Astrocyte (in vitro differentiated cells and primary cell): ENCODE data around the gene PALLD. TPM values are rescaled to one million over a fixed set of nuclear protein-coding genes. Genes with fewer than 3 reads are reported as not detected.
A peak's percentile ranks its signal among the peaks of the same experiment; 100 is the strongest.

ENCODE experiments used
- DNase-seq: peaks from one replicate; pipeline ENCODE4 v3.0.0-alpha.2; 2010; ENCODE audit warnings: low read depth
- FAIRE-seq: peaks from 2 replicates; lab custom pipeline; 2011; peaks lifted over from hg19 to GRCh38; lab: Jason Lieb, UNC
- H2AFZ ChIP-seq: 2 replicates; pipeline ENCODE4 v1.6.0; 2012; ENCODE audit warnings: low read depth, low read length, inconsistent platforms
- H3K27ac ChIP-seq: 2 replicates; pipeline ENCODE4 v1.5.1; 2011; ENCODE audit warnings: low read depth, low read length, inconsistent platforms
- H3K27me3 ChIP-seq: 2 replicates; pipeline ENCODE4 v1.6.0; 2011; ENCODE audit warnings: low read length, inconsistent platforms; ENCODE audit not compliant: insufficient read depth
- H3K36me3 ChIP-seq: 2 replicates; pipeline ENCODE4 v1.5.1; 2011; ENCODE audit warnings: low read length, inconsistent platforms; ENCODE audit not compliant: insufficient read depth
- H3K4me1 ChIP-seq: 2 replicates; pipeline ENCODE4 v1.5.1; 2011; ENCODE audit warnings: low read length, inconsistent platforms; ENCODE audit not compliant: insufficient read depth
- H3K4me2 ChIP-seq: 2 replicates; pipeline ENCODE4 v1.6.0; 2012; ENCODE audit warnings: low read length, inconsistent platforms
- H3K4me3 ChIP-seq: 2 replicates; pipeline ENCODE4 v1.5.1; 2011; ENCODE audit warnings: low read depth, mild to moderate bottlenecking, low read length, inconsistent platforms; ENCODE audit not compliant: insufficient read depth
- H3K79me2 ChIP-seq: 2 replicates; pipeline ENCODE4 v1.6.0; 2012; ENCODE audit warnings: mild to moderate bottlenecking, low read length, inconsistent platforms; ENCODE audit not compliant: insufficient read depth
- H3K9ac ChIP-seq: 2 replicates; pipeline ENCODE4 v1.6.0; 2012; ENCODE audit warnings: mild to moderate bottlenecking, low read length, inconsistent platforms
- H3K9me3 ChIP-seq: 2 replicates; pipeline ENCODE4 v1.5.1; 2012; ENCODE audit warnings: low read depth, mild to moderate bottlenecking, low read length, inconsistent platforms; ENCODE audit not compliant: insufficient read depth
- H4K20me1 ChIP-seq: 2 replicates; pipeline ENCODE4 v1.6.0; 2012; ENCODE audit warnings: low read length, inconsistent platforms; ENCODE audit not compliant: insufficient read depth
- H3K27ac Mint-ChIP-seq: one replicate; pipeline ENCODE4 v1.8.0; 2021; ENCODE audit warnings: mild to moderate bottlenecking, mixed read lengths; ENCODE audit not compliant: unreplicated experiment
- H3K27me3 Mint-ChIP-seq: one replicate; pipeline ENCODE4 v1.8.0; 2021; ENCODE audit warnings: low read depth, mixed read lengths; ENCODE audit not compliant: unreplicated experiment
- H3K36me3 Mint-ChIP-seq: one replicate; pipeline ENCODE4 v1.8.0; 2021; ENCODE audit warnings: low read depth, mixed read lengths; ENCODE audit not compliant: unreplicated experiment
- H3K4me1 Mint-ChIP-seq: one replicate; pipeline ENCODE4 v1.8.0; 2021; ENCODE audit warnings: low read depth, mixed read lengths; ENCODE audit not compliant: unreplicated experiment
- H3K4me3 Mint-ChIP-seq: one replicate; pipeline ENCODE4 v1.8.0; 2021; ENCODE audit warnings: mild to moderate bottlenecking, moderate library complexity, mixed read lengths; ENCODE audit not compliant: unreplicated experiment
- H3K9me3 Mint-ChIP-seq: one replicate; pipeline ENCODE4 v1.8.0; 2021; ENCODE audit warnings: mild to moderate bottlenecking, mixed read lengths; ENCODE audit not compliant: unreplicated experiment
- EZH2 ChIP-seq: IDR thresholded peaks from 2 replicates; pipeline ENCODE4 v1.6.1; 2012; ENCODE audit warnings: mild to moderate bottlenecking, low read length, inconsistent platforms; ENCODE audit not compliant: insufficient read depth
- total RNA-seq: library from RNA; stranded (reverse); gene quantifications from 2 replicates; pipeline ENCODE4 v1.2.1, GENCODE V29; 2021
- TF ChIP-seq, protein P1 (sequence below): IDR thresholded peaks from 2 replicates; pipeline ENCODE4 v1.5.1; 2011; ENCODE audit warnings: low read depth, mild to moderate bottlenecking, inconsistent platforms, low read length, moderate library complexity; ENCODE audit not compliant: insufficient read depth

PALLD gene
- total RNA-seq, 1 donor from 2014 or later: 498 TPM

DNA sequence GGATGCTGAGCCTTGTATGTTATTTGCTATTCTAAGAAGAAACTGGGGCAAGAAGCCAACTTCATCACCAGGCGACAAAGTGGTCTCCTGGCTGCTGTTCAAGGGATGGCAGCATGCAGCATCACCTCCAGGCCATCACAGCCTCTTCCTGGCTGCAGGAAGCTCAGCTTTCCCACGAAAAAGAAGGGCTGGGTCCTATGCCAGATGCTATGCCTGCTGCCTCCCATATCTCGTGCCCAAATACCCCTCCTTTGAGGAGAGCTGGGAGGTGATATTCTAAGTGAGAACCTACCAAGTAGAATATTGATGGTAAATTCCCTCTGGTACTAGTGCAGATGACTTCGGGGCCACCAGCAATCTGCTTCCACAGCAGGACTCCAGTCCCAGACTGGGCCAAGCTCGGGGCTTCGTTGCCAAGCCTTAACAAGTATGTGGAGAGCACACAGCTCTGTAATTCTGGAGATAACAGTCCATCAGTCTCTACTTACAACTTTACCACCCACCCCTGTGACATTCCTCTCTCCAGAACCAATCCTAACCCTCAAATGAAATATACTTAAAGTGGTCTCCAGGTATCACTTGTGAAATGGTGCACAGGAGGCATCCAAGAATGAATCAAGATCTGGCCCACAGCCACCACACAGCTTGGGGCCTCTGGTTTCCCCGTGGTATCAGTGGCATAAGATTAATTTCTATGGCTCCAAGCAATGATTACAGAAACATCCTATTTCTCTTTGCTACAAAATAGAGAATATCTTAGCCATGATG lies 149.3 kb downstream of the PALLD start:
- Histone ChIP-seq H3K27ac (peak overlapping the region; percentile 11), H2AFZ (no peak overlapping the region), H3K4me2 (no peak overlapping the region), H3K9ac (no peak overlapping the region), H3K36me3 (no peaks in the 10 kb centered on the region), H4K20me1 (peaks cover 21% of the 10 kb centered on the region), H3K4me1 (peaks cover 42% of the 10 kb centered on the region), H3K27me3 (no peaks in the 10 kb centered on the region), H3K4me3 (no peak overlapping the region), H3K9me3 (no peaks in the 10 kb centered on the region), H3K79me2 (peaks cover 97% of the 10 kb centered on the region)
- no peaks in the 10 kb centered on the region for H3K27me3 Mint-ChIP-seq
- TF ChIP-seq EZH2: no peak
- TF ChIP-seq, protein P1, sequence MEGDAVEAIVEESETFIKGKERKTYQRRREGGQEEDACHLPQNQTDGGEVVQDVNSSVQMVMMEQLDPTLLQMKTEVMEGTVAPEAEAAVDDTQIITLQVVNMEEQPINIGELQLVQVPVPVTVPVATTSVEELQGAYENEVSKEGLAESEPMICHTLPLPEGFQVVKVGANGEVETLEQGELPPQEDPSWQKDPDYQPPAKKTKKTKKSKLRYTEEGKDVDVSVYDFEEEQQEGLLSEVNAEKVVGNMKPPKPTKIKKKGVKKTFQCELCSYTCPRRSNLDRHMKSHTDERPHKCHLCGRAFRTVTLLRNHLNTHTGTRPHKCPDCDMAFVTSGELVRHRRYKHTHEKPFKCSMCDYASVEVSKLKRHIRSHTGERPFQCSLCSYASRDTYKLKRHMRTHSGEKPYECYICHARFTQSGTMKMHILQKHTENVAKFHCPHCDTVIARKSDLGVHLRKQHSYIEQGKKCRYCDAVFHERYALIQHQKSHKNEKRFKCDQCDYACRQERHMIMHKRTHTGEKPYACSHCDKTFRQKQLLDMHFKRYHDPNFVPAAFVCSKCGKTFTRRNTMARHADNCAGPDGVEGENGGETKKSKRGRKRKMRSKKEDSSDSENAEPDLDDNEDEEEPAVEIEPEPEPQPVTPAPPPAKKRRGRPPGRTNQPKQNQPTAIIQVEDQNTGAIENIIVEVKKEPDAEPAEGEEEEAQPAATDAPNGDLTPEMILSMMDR: no peak
- peak overlapping the region; percentile 84 for H3K27ac Mint-ChIP-seq
- H3K4me1 Mint-ChIP-seq: peaks cover 84% of the 10 kb centered on the region
- FAIRE-seq (no peak), DNase-seq (no peak)
- no peaks in the 10 kb centered on the region for H3K9me3 Mint-ChIP-seq
- peak overlapping the region; percentile 54 for H3K4me3 Mint-ChIP-seq
- peaks cover 28% of the 10 kb centered on the region for H3K36me3 Mint-ChIP-seq

- Histone ChIP-seq H3K4me1 (peaks cover 47% of the 10 kb centered on the region), H4K20me1 (peaks cover 23% of the 10 kb centered on the region), H3K9ac (peak overlapping the region; percentile 57), H3K9me3 (no peaks in the 10 kb centered on the region), H3K79me2 (peaks cover 96% of the 10 kb centered on the region), H3K27ac (peak overlapping the region; percentile 67), H3K36me3 (no peaks in the 10 kb centered on the region), H3K4me2 (peak overlapping the region; percentile 43), H3K4me3 (no peak overlapping the region), H2AFZ (no peak overlapping the region), H3K27me3 (no peaks in the 10 kb centered on the region)
- no peak for DNase-seq
- H3K4me3 Mint-ChIP-seq: no peak overlapping the region
- TF ChIP-seq, protein P1: no peak
- TF ChIP-seq EZH2: no peak
- H3K27me3 Mint-ChIP-seq: no peaks in the 10 kb centered on the region
- no peaks in the 10 kb centered on the region for H3K9me3 Mint-ChIP-seq
- H3K36me3 Mint-ChIP-seq: peaks cover 22% of the 10 kb centered on the region
- H3K4me1 Mint-ChIP-seq: peaks cover 83% of the 10 kb centered on the region
- FAIRE-seq: no peak
- H3K27ac Mint-ChIP-seq: peak overlapping the region; percentile 90
These were observed 151.0 kb downstream of the PALLD start for GRCh38 chr4:168647646-168648375.
